NCI-H345 treated with DMSO at 0.1 percent for 48 hours (cell line): Measurements from ENCODE around the gene GPR161.
"Not testable (repeated sequence)": the region's sequence is repeated elsewhere in the genome, so short reads cannot be mapped to it uniquely, and the experiment has no call there.

Source experiments
- DNase-seq: peaks from one replicate; lab custom pipeline; 2025; ENCODE audit not compliant: unreplicated experiment; lab: John Stamatoyannopoulos, UW

Gene GPR161, protein sequence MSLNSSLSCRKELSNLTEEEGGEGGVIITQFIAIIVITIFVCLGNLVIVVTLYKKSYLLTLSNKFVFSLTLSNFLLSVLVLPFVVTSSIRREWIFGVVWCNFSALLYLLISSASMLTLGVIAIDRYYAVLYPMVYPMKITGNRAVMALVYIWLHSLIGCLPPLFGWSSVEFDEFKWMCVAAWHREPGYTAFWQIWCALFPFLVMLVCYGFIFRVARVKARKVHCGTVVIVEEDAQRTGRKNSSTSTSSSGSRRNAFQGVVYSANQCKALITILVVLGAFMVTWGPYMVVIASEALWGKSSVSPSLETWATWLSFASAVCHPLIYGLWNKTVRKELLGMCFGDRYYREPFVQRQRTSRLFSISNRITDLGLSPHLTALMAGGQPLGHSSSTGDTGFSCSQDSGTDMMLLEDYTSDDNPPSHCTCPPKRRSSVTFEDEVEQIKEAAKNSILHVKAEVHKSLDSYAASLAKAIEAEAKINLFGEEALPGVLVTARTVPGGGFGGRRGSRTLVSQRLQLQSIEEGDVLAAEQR

GRCh38 chr1:168136709-168137514 is at the start of gene GPR161:
Gene GPR161, minus strand, starts transcription at chr1:168136930. Its CDS starts 32,080 bp downstream, at chr1:168104850.
- peak; percentile 18 for DNase-seq

DNA sequence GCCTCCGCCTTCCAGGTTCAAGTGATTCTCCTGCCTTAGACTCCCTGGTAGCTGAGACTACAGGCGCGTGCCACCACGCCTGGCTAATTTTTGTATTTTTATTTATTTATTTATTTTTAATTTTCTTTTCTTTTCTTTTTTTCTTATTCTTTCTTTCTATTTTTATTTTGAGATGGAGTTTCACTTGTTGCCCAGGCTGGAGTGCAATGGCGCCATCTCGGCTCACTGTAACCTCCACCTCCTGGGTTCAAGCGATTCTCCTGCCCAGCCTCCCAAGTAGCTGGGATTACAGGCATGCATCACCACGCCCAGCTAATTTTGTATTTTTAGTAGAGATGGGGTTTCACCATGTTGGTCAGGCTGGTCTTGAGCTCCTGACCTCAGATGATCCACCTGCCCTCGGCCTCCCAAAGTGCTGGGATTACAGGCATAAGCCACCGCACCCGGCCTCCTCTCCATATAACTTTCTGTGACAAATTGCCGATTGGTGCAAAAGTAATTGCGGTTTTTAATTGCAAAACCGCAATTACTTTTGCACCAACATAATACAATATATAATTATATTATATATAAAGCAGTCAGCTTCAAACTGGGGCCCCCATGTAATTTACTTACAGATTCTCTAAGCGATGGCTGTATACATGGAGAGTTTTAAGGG is 44.5 kb upstream of the GPR161 start:
- not testable (repeated sequence) for DNase-seq

DNA sequence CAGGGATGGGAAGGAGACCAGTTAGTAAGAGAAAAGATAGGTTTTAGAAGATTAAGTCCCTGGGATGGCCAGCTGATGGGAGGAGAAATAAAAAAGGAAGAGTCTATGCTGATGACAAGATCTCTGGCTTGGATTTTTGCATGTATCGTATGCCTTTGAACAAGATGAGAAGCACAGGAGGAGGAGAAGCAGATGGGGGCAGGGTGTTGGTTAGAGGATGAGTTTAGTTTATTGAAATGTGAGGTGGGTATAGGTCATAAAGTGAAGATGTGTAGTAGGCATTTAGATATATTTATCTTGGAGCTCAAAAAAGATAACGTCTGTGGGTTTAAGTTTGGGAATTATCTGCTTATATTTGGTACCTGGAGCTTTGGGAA is 43.4 kb upstream of the GPR161 start:
- no peak for DNase-seq

GRCh38 chr1:168179438-168180147 is 42.9 kb upstream of the GPR161 start:
- no peak for DNase-seq

DNA sequence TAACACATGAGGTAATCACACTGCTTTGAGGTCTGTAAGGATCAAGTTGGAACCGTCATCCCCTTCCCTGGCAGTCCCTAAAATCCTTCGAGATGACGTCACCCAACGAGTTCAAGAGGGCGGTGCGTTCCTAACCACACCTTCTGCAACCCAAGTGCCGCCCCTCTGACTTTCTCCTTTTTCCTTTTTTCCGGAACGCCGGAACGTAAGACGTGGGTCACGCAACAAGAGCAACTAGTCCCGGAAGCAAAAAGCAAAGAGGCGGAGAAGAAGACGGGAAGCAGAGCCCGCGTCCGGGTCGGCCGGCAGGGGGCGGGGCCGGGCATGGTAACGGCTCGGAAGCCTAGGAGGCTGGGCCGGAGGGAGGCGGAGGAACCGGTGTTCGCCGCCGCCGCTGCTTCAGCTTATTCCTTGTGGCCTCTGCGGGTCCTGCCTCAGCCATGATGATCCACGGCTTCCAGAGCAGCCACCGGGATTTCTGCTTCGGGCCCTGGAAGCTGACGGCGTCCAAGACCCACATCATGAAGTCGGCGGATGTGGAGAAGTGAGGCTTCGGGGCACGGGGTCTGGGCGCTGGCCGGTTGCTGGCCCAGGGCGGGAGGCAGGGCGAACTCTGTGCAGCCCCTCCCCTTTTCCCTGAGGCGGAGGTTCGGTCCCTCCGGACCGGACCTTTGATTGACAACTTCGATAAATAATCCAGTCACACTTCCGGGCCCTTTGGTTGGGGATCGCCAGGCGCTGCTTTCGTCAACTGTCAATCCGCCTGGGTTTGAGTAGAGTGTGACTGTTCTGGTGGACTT is 42.1 kb upstream of the GPR161 start, which contains the start of gene TIPRL:
Gene TIPRL (plus strand): TSS at position 325 of the 800 bp plus-strand sequence. CDS start 116 bp downstream, at position 441.
- DNase-seq = peak; percentile 96

DNA sequence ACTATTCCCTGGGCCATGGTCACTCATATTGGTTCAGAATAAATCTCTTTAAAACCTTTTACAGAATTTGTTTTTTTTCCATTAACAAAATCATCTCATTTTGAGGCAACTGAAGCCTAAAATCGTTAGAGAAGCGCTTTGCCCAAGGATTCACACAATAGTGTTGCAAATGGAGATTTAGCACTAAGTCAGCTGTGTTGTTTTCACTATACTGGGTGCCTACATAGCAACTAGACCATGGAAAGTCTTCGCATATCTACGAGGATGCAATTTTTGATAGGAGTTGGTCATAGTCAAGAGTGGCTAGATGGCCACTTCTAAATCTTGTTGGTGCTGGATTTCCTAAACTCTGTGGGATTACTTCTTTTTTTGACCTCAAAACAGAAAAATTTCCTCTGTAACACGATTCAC is 41.5 kb upstream of the GPR161 start:
- no peak for DNase-seq

GRCh38 chr1:168172250-168172915 is 35.7 kb upstream of the GPR161 start:
- no peak for DNase-seq

GRCh38 chr1:168170564-168171508 is 34.1 kb upstream of the GPR161 start:
- no peak for DNase-seq

DNA sequence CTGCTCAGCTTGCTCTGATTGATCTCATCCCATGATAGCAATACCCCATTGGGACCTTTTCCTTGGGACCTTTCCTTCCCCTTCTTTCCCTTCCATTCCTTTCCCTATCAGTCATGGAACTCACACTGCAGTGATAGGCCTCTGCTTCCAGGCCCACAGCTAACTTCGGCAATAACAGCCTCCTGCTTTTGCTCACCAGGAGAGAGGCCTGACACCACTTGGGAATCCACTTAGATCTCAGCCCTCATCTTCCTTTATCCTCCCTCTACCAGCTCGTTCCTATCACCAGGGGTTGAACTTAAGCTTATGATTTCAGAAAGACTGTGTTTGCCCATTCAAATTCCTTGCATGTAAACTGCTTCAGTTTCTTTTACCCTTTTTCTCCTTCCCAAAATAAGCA is 31.1 kb upstream of the GPR161 start:
- no peak for DNase-seq

GRCh38 chr1:168164771-168165170 is 28.0 kb upstream of the GPR161 start:
- no peak for DNase-seq

DNA sequence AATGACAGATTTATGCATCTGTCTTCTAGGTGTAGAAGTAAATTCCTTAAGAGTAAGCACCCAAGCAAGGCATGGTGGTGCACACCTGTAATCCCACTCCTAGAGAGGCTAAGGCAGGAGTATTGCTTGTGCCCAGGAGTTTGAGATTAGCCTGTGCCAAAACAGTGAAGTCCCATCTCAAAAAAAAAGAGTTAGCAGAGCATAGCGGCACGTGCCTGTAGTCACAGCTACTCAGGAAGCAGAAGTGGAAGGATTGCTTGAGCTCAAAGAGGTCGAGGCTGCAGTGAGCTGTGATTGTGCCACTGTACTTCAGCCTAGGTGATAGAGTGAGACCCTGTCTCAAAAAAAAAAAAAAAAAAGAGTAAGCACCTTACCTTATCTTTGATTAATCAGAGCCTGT is 26.9 kb upstream of the GPR161 start:
- no peak for DNase-seq

- DNase-seq = no peak
Observed at GRCh38 chr1:168161459-168161858, 24.7 kb upstream of the GPR161 start.

- DNase-seq = no peak
Observed at GRCh38 chr1:168159979-168160378, 23.2 kb upstream of the GPR161 start.

DNA sequence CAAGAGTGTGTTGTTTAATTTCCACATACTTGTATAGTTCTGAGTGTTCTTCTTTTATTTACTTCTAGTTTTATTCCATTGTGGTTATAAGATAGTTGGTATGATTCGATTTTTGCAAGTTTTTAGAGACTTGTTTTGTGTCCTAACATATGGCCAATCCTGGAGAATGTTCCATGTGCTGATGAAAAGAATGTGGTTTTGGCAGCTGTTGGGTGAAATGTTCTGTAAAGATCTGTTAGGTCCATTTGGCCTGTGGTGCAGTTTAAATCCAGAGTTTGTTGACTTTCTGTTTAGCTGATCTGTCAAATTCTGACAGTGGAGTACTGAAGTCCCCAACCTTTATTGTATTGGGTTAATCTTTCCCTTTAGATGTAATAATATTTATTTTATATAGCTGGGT is 22.5 kb upstream of the GPR161 start:
- no peak for DNase-seq

- no peak for DNase-seq
Observed at GRCh38 chr1:168157638-168158037, 20.9 kb upstream of the GPR161 start.

GRCh38 chr1:168155910-168156309 is 19.2 kb upstream of the GPR161 start:
- no peak for DNase-seq

DNA sequence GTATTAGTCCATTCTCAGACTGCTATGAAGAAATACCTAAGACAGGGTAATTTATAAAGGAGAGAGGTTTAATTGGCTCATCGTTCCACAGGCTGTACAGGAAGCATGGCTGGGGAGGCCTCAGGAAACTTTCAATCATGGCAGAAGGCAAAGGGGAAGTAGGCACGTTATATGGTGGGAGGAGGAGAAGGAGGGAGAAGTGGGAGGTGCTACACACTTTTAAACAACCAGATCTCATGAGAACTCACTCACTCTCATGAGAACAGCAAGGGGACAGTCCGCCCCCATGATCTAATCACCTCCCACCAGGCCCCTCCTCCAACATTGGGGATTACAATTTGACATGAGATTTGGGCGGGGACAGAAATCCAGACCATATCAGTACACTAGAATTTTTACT is 18.0 kb upstream of the GPR161 start:
- DNase-seq = not testable (repeated sequence)

DNA sequence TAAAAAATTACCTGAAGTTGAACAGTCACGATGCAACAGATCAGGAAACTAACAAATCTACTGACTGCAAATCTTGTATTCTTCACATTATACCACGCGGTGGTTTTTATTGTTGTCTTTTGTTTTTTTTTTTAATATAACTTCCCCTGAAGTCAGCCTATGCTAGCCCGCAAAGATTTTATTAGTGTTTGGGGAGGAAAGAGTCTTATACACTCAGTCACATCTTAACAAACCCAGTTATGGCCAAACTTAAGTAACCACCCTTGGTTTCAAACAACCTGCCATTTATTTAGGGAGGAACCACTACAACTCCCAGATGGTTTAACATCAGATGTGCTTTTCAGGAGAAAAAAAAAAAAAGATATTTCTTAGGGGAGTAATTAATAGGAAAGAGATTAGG is 15.2 kb upstream of the GPR161 start:
- no peak for DNase-seq
